ENCODE results near the gene SNX4.
"Not testable (repeated sequence)": the region's sequence is repeated elsewhere in the genome, so short reads cannot be mapped to it uniquely, and the experiment has no call there.

The SNX4 gene

GRCh38 chr3:125481786-125482185 lies 38.2 kb downstream of the SNX4 start:
- no peak overlapping the region for H3K27ac ChIP-seq
- no peak for TF ChIP-seq ZFX (IDR thresholded peaks at IDR 0.05)
- TF ChIP-seq, protein P1, sequence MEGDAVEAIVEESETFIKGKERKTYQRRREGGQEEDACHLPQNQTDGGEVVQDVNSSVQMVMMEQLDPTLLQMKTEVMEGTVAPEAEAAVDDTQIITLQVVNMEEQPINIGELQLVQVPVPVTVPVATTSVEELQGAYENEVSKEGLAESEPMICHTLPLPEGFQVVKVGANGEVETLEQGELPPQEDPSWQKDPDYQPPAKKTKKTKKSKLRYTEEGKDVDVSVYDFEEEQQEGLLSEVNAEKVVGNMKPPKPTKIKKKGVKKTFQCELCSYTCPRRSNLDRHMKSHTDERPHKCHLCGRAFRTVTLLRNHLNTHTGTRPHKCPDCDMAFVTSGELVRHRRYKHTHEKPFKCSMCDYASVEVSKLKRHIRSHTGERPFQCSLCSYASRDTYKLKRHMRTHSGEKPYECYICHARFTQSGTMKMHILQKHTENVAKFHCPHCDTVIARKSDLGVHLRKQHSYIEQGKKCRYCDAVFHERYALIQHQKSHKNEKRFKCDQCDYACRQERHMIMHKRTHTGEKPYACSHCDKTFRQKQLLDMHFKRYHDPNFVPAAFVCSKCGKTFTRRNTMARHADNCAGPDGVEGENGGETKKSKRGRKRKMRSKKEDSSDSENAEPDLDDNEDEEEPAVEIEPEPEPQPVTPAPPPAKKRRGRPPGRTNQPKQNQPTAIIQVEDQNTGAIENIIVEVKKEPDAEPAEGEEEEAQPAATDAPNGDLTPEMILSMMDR (conservative IDR thresholded peaks at IDR 0.05): no peak

- not testable (repeated sequence) for H3K27ac ChIP-seq
These were observed 38.6 kb downstream of the SNX4 start for GRCh38 chr3:125481375-125481759.

DNA sequence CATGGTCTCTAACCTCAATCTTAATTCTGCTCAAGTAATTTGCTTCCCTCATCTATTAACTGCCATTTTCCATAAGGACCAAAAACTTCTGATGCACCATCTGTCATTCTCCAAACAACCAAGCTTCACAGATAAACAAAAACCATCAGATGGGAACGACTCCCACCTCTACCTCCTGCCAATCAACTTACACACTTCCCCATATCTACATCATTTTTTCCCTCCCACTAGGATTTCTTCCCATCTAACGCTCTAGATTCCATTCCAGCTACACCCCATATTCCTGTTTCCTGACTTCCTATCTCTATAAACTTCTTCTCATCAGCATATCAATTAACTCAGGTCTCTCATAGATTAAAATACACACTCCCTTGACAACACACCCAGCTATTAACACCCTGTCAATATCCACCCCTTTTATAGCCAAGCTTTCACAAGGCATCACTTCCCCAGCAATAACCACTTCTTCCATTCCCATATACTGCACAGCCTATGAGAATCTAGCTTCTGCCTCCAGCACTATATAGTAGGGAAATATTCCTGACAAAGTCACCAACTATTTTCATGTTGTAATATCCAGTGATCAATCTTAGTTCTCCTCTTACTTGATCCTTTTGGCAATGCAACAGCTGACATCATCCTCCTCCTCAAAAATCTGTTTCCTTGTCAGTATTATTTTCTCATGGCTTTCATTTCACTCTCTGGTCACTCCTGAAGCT lies 39.2 kb downstream of the SNX4 start:
- no peak for TF ChIP-seq ZFX (IDR thresholded peaks at IDR 0.05)
- TF ChIP-seq, protein P1 (conservative IDR thresholded peaks at IDR 0.05): no peak

GRCh38 chr3:125479091-125479490 lies 40.9 kb downstream of the SNX4 start:
- H3K27ac ChIP-seq: no peak overlapping the region
- TF ChIP-seq, protein P1 (conservative IDR thresholded peaks at IDR 0.05): no peak
- no peak for TF ChIP-seq ZFX (IDR thresholded peaks at IDR 0.05)

More for the DNA sequence above, 39.2 kb downstream of the SNX4 start:
- H3K27ac ChIP-seq: no peak overlapping the region

DNA sequence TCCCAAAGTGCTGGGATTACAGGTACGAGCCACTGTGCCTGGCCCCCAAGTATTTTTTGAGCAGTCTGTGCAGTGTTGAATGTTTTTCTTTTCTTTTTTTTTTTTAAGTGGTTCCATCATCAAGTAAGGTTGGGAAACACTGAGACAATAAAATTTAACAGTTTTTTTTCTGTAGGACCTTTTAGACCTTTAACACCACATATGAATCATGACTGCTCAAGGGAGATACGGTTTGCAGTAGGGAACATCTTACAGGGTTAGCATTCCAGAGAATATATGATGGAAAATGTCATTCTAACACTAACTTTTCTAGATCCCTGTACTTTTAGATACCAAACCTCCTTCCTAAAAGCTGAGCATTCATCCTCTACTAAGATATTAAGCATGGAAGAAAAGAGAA lies 41.7 kb downstream of the SNX4 start:
- no peak overlapping the region for H3K27ac ChIP-seq
- TF ChIP-seq, protein P1 (conservative IDR thresholded peaks at IDR 0.05): no peak
- TF ChIP-seq ZFX (IDR thresholded peaks at IDR 0.05): no peak

- TF ChIP-seq, protein P1 (conservative IDR thresholded peaks at IDR 0.05): no peak
- TF ChIP-seq ZFX (IDR thresholded peaks at IDR 0.05): no peak
- no peak overlapping the region for H3K27ac ChIP-seq
These were observed 42.3 kb downstream of the SNX4 start for GRCh38 chr3:125477701-125478100.

- no peak overlapping the region for H3K27ac ChIP-seq
- TF ChIP-seq, protein P1 (conservative IDR thresholded peaks at IDR 0.05): no peak
- no peak for TF ChIP-seq ZFX (IDR thresholded peaks at IDR 0.05)
These were observed 49.3 kb downstream of the SNX4 start for GRCh38 chr3:125470671-125471070.

DNA sequence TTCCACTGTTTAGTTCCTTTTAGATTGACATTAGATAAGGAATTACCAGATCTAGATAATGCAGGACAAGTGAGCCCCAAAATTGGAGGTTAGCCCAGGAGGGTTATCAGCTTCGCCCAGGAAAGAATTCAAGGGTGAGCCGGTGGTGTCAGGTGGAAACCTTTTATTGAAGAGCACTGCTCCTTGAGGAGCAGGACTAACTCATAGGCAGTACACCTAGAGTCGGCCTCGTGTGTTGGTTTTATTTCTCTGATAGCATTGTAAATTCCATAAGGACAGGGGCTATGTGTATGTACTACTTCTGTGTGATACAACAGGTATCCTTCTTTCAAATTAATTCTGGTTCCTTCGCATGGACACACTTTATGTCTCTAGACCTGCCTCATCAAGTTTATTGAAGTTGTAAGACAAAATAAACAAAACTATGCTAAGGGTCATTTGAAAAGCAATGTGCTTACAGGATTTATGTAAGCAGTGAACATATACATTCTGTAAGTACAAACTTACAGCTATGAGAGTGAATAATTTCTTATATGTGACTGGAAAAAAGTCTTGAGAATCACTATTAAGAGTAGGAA lies 57.2 kb downstream of the SNX4 start:
- no peak overlapping the region for H3K27ac ChIP-seq
- TF ChIP-seq, protein P1 (conservative IDR thresholded peaks at IDR 0.05): no peak
- TF ChIP-seq ZFX (IDR thresholded peaks at IDR 0.05): no peak

Data from C4-2B (cell line).